Activated T-helper 9 cell treated with anti-CD3 and anti-CD28 coated beads, Interleukin-2, amount 50 U/mL, for 16 hours (primary cell): ENCODE measurements around the gene MEN1.
A peak's percentile ranks its signal among the peaks of the same experiment; 100 is the strongest.
"Not testable (repeated sequence)": the region's sequence is repeated elsewhere in the genome, so short reads cannot be mapped to it uniquely, and the experiment has no call there.

Source experiments
- DNase-seq: peaks from one replicate; pipeline ENCODE4 v3.0.0-alpha.2; 2020; ENCODE audit warnings: low read depth

The MEN1 gene

GRCh38 chr11:64845776-64846129 is 35.4 kb upstream of the MEN1 start:
- DNase-seq = not testable (repeated sequence)

GRCh38 chr11:64845129-64845775 is 34.9 kb upstream of the MEN1 start:
- no peak for DNase-seq

- DNase-seq = peak; percentile 52
Measured at GRCh38 chr11:64844330-64845128, 34.2 kb upstream of the MEN1 start, which contains the start of gene CDC42BPG. Gene CDC42BPG (minus strand): TSS chr11:64844653. CDS start chr11:64844569, 84 bp downstream.

GRCh38 chr11:64843686-64844329 is 33.5 kb upstream of the MEN1 start:
- no peak for DNase-seq

GRCh38 chr11:64842851-64843685 is 32.7 kb upstream of the MEN1 start:
- no peak for DNase-seq

GRCh38 chr11:64842366-64842759 is 32.0 kb upstream of the MEN1 start:
- no peak for DNase-seq

GRCh38 chr11:64841592-64842365 is 31.4 kb upstream of the MEN1 start:
- no peak for DNase-seq

GRCh38 chr11:64839887-64840782 is 29.8 kb upstream of the MEN1 start:
- no peak for DNase-seq

GRCh38 chr11:64839335-64839734 is 29.0 kb upstream of the MEN1 start:
- no peak for DNase-seq

- DNase-seq = no peak
Measured at GRCh38 chr11:64838600-64839334, 28.4 kb upstream of the MEN1 start.

- no peak for DNase-seq
Measured at GRCh38 chr11:64837887-64838351, 27.6 kb upstream of the MEN1 start.

GRCh38 chr11:64836448-64837072 is 26.2 kb upstream of the MEN1 start:
- no peak for DNase-seq

GRCh38 chr11:64835616-64836447 is 25.5 kb upstream of the MEN1 start:
- DNase-seq = no peak

GRCh38 chr11:64834723-64835615 is 24.6 kb upstream of the MEN1 start:
- DNase-seq = no peak

- no peak for DNase-seq
Measured at GRCh38 chr11:64834031-64834722, 23.8 kb upstream of the MEN1 start.

GRCh38 chr11:64833509-64833908 is 23.2 kb upstream of the MEN1 start:
- no peak for DNase-seq

- DNase-seq = no peak
Measured at GRCh38 chr11:64833198-64833502, 22.8 kb upstream of the MEN1 start.
